Astrocyte (in vitro differentiated cells and primary cell): ENCODE data around the gene WNT3A. TPM values are rescaled to one million over a fixed set of nuclear protein-coding genes. Genes with fewer than 3 reads are reported as not detected.

ENCODE experiments used
- DNase-seq: peaks from one replicate; pipeline ENCODE4 v3.0.0-alpha.2; 2010; ENCODE audit warnings: low read depth
- FAIRE-seq: peaks from 2 replicates; lab custom pipeline; 2011; peaks lifted over from hg19 to GRCh38; lab: Jason Lieb, UNC
- H2AFZ ChIP-seq: 2 replicates; pipeline ENCODE4 v1.6.0; 2012; ENCODE audit warnings: low read depth, low read length, inconsistent platforms
- H3K27ac ChIP-seq: 2 replicates; pipeline ENCODE4 v1.5.1; 2011; ENCODE audit warnings: low read depth, low read length, inconsistent platforms
- H3K27me3 ChIP-seq: 2 replicates; pipeline ENCODE4 v1.6.0; 2011; ENCODE audit warnings: low read length, inconsistent platforms; ENCODE audit not compliant: insufficient read depth
- H3K36me3 ChIP-seq: 2 replicates; pipeline ENCODE4 v1.5.1; 2011; ENCODE audit warnings: low read length, inconsistent platforms; ENCODE audit not compliant: insufficient read depth
- H3K4me1 ChIP-seq: 2 replicates; pipeline ENCODE4 v1.5.1; 2011; ENCODE audit warnings: low read length, inconsistent platforms; ENCODE audit not compliant: insufficient read depth
- H3K4me2 ChIP-seq: 2 replicates; pipeline ENCODE4 v1.6.0; 2012; ENCODE audit warnings: low read length, inconsistent platforms
- H3K4me3 ChIP-seq: 2 replicates; pipeline ENCODE4 v1.5.1; 2011; ENCODE audit warnings: low read depth, mild to moderate bottlenecking, low read length, inconsistent platforms; ENCODE audit not compliant: insufficient read depth
- H3K79me2 ChIP-seq: 2 replicates; pipeline ENCODE4 v1.6.0; 2012; ENCODE audit warnings: mild to moderate bottlenecking, low read length, inconsistent platforms; ENCODE audit not compliant: insufficient read depth
- H3K9ac ChIP-seq: 2 replicates; pipeline ENCODE4 v1.6.0; 2012; ENCODE audit warnings: mild to moderate bottlenecking, low read length, inconsistent platforms
- H3K9me3 ChIP-seq: 2 replicates; pipeline ENCODE4 v1.5.1; 2012; ENCODE audit warnings: low read depth, mild to moderate bottlenecking, low read length, inconsistent platforms; ENCODE audit not compliant: insufficient read depth
- H4K20me1 ChIP-seq: 2 replicates; pipeline ENCODE4 v1.6.0; 2012; ENCODE audit warnings: low read length, inconsistent platforms; ENCODE audit not compliant: insufficient read depth
- H3K27ac Mint-ChIP-seq: one replicate; pipeline ENCODE4 v1.8.0; 2021; ENCODE audit warnings: mild to moderate bottlenecking, mixed read lengths; ENCODE audit not compliant: unreplicated experiment
- H3K27me3 Mint-ChIP-seq: one replicate; pipeline ENCODE4 v1.8.0; 2021; ENCODE audit warnings: low read depth, mixed read lengths; ENCODE audit not compliant: unreplicated experiment
- H3K36me3 Mint-ChIP-seq: one replicate; pipeline ENCODE4 v1.8.0; 2021; ENCODE audit warnings: low read depth, mixed read lengths; ENCODE audit not compliant: unreplicated experiment
- H3K4me1 Mint-ChIP-seq: one replicate; pipeline ENCODE4 v1.8.0; 2021; ENCODE audit warnings: low read depth, mixed read lengths; ENCODE audit not compliant: unreplicated experiment
- H3K4me3 Mint-ChIP-seq: one replicate; pipeline ENCODE4 v1.8.0; 2021; ENCODE audit warnings: mild to moderate bottlenecking, moderate library complexity, mixed read lengths; ENCODE audit not compliant: unreplicated experiment
- H3K9me3 Mint-ChIP-seq: one replicate; pipeline ENCODE4 v1.8.0; 2021; ENCODE audit warnings: mild to moderate bottlenecking, mixed read lengths; ENCODE audit not compliant: unreplicated experiment
- CTCF ChIP-seq: IDR thresholded peaks from 2 replicates; pipeline ENCODE4 v1.5.1; 2011; ENCODE audit warnings: low read depth, mild to moderate bottlenecking, inconsistent platforms, low read length, moderate library complexity; ENCODE audit not compliant: insufficient read depth
- EZH2 ChIP-seq: IDR thresholded peaks from 2 replicates; pipeline ENCODE4 v1.6.1; 2012; ENCODE audit warnings: mild to moderate bottlenecking, low read length, inconsistent platforms; ENCODE audit not compliant: insufficient read depth
- total RNA-seq: library from RNA; stranded (reverse); gene quantifications from 2 replicates; pipeline ENCODE4 v1.2.1, GENCODE V29; 2021

WNT3A gene
- total RNA-seq, 1 donor from 2014 or later = not detected

- FAIRE-seq (no peak), DNase-seq (peak; percentile 87)
- Mint-ChIP-seq H3K36me3 (peaks cover 4% of the 10 kb centered on the region), H3K27me3 (no peaks in the 10 kb centered on the region), H3K4me1 (peaks cover 6% of the 10 kb centered on the region), H3K4me3 (peak within 1 kb of the TSS; percentile 90), H3K9me3 (no peaks in the 10 kb centered on the region), H3K27ac (peak within 1 kb of the TSS; percentile 92)
- no peaks in the 10 kb centered on the region for H3K9me3 ChIP-seq
- H2AFZ ChIP-seq = peak within 1 kb of the TSS; percentile 97
- TF ChIP-seq CTCF (no peak), EZH2 (no peak)
- H3K79me2 ChIP-seq = peaks cover 23% of the 10 kb centered on the region
- no peaks in the 10 kb centered on the region for H3K27me3 ChIP-seq
- no peaks in the 10 kb centered on the region for H3K36me3 ChIP-seq
- no peaks in the 10 kb centered on the region for H4K20me1 ChIP-seq
- H3K4me1 ChIP-seq = peaks cover 10% of the 10 kb centered on the region
- peak within 1 kb of the TSS; percentile 95 for H3K9ac ChIP-seq
- peak within 1 kb of the TSS; percentile 83 for H3K4me3 ChIP-seq
- peak within 1 kb of the TSS; percentile 85 for H3K4me2 ChIP-seq
- peak within 1 kb of the TSS; percentile 78 for H3K27ac ChIP-seq
Measured at GRCh38 chr1:228109073-228109961, 102.5 kb downstream of the WNT3A start, which contains the start of gene MRPL55. Gene MRPL55, minus strand, starts transcription at chr1:228109299. Its CDS starts 1,039 bp downstream, at chr1:228108260.

- Histone ChIP-seq H3K4me1 (peaks cover 10% of the 10 kb centered on the region), H3K27me3 (no peaks in the 10 kb centered on the region), H3K27ac (peak overlapping the region; percentile 67), H3K79me2 (peaks cover 23% of the 10 kb centered on the region), H4K20me1 (no peaks in the 10 kb centered on the region), H3K36me3 (no peaks in the 10 kb centered on the region), H3K9ac (peak overlapping the region; percentile 95), H2AFZ (peak overlapping the region; percentile 97), H3K4me3 (peak overlapping the region; percentile 83), H3K9me3 (no peaks in the 10 kb centered on the region), H3K4me2 (peak overlapping the region; percentile 85)
- H3K27me3 Mint-ChIP-seq = no peaks in the 10 kb centered on the region
- DNase-seq = peak; percentile 20
- peaks cover 4% of the 10 kb centered on the region for H3K36me3 Mint-ChIP-seq
- H3K27ac Mint-ChIP-seq = peak overlapping the region; percentile 92
- H3K4me3 Mint-ChIP-seq = peak overlapping the region; percentile 90
- peaks cover 4% of the 10 kb centered on the region for H3K4me1 Mint-ChIP-seq
- no peaks in the 10 kb centered on the region for H3K9me3 Mint-ChIP-seq
- TF ChIP-seq EZH2 (no peak), CTCF (no peak)
- no peak for FAIRE-seq
Measured at GRCh38 chr1:228109962-228110488, 103.2 kb downstream of the WNT3A start.
